K562 (cell line): ENCODE results near the gene ICAM1. TPM values are rescaled to one million over a fixed set of nuclear protein-coding genes. Genes with fewer than 3 reads are reported as not detected.

Experiments
- ATAC-seq: fragments of 200-7000 bp; cut with Tn5 transposase; 3 replicates; pipeline ENCODE4 v1.9.1; 2020; ENCODE audit warnings: moderate library complexity
- BruUV-seq: library from RNA; stranded (reverse); fragments of 400-500 nt; replicated peaks from 2 replicates; lab custom pipeline; 2021; lab: Mats Ljungman, UMichigan
- CTCF ChIA-PET: fragments of 300-600 bp; formaldehyde crosslinking; extraction: SDS; loops from one replicate; lab custom pipeline; 2021; ENCODE audit warnings: low intra/inter-chr PET ratio; lab: Yijun Ruan, JAX
- POLR2A ChIA-PET: fragments of 300-600, 350-650 bp; sonication (Branson Sonifier 250); formaldehyde crosslinking; extraction: SDS; loops from one replicate; lab custom pipeline; 2021; ENCODE audit warnings: antibody characterized with exemption, inconsistent platforms; lab: Yijun Ruan, JAX
- DNase-seq, 4 experiments: peaks; one replicate each; pipeline versions ENCODE4 v3.0.0 to v3.0.0-alpha.2; 2011 to 2018; ENCODE audit warnings: low spot score in 3 of 4, mixed read lengths in 3 of 4; ENCODE audit errors: extremely low read depth in 1 of 4
- FAIRE-seq: peaks from 2 replicates; lab custom pipeline; 2011; peaks lifted over from hg19 to GRCh38; lab: Jason Lieb, UNC
- H2AFZ ChIP-seq: 2 replicates; pipeline ENCODE4 v1.6.0; 2011; ENCODE audit warnings: low read depth, low read length, control low read depth, inconsistent platforms
- H3K27ac ChIP-seq: fragments of 200-600 bp; 3 replicates; pipeline ENCODE4 v1.8.0; 2011; ENCODE audit warnings: low read depth, mild to moderate bottlenecking, control low read depth, inconsistent platforms, low read length, moderate library complexity, mixed read lengths; ENCODE audit errors: extremely low read depth
- H3K27me3 ChIP-seq, 2 experiments: fragments of 300-600 bp in 1 of 2; 2 replicates in 1 of 2; 3 replicates in 1 of 2; pipeline versions ENCODE4 v1.6.0 to v1.8.0; 2011; ENCODE audit warnings: inconsistent platforms in 2 of 2, low read length in 2 of 2, mild to moderate bottlenecking in 1 of 2, mixed read lengths in 1 of 2, moderate library complexity in 1 of 2; ENCODE audit not compliant: control insufficient read depth in 2 of 2, insufficient read depth in 2 of 2
- H3K36me3 ChIP-seq: fragments of 300-600 bp; 3 replicates; pipeline ENCODE4 v1.8.0; 2011; ENCODE audit warnings: mild to moderate bottlenecking, low read length, inconsistent platforms; ENCODE audit not compliant: control insufficient read depth, insufficient read depth
- H3K4me1 ChIP-seq, 2 experiments: fragments of 200-600 bp in 1 of 2; replicated peaks in 1 of 2; 2 replicates in 1 of 2; 3 replicates in 1 of 2; pipeline versions ENCODE4 v1.5.1 to v1.8.0; 2011; ENCODE audit warnings: inconsistent platforms in 2 of 2, low read length in 2 of 2, mild to moderate bottlenecking in 1 of 2, mixed read lengths in 1 of 2, moderate library complexity in 1 of 2; ENCODE audit not compliant: control insufficient read depth in 2 of 2, insufficient read depth in 2 of 2
- H3K4me2 ChIP-seq: 2 replicates; pipeline ENCODE4 v1.6.1; 2011; ENCODE audit warnings: low read length, control low read depth, inconsistent platforms, mixed read lengths; ENCODE audit not compliant: insufficient read depth
- H3K4me3 ChIP-seq: fragments of 200-600 bp; sonication (generic), shearing (Covaris generic); 2 replicates; pipeline ENCODE4 v1.5.1; 2016; ENCODE audit warnings: control low read depth, inconsistent platforms
- H3K79me2 ChIP-seq: fragments of 200-600 bp; 3 replicates; pipeline ENCODE4 v1.8.0; 2011; ENCODE audit warnings: low read length, inconsistent platforms; ENCODE audit not compliant: control insufficient read depth, insufficient read depth
- H3K9ac ChIP-seq, 2 experiments: 2 replicates each; pipeline versions ENCODE4 v1.6.0 to v1.6.1; 2011; ENCODE audit warnings: low read depth in 2 of 2, low read length in 2 of 2, control low read depth in 1 of 2, inconsistent platforms in 1 of 2, mild to moderate bottlenecking in 1 of 2, mixed read lengths in 1 of 2; ENCODE audit not compliant: insufficient read depth in 1 of 2
- H3K9me1 ChIP-seq: one replicate; pipeline ENCODE4 v1.6.0; 2011; ENCODE audit warnings: inconsistent platforms, mild to moderate bottlenecking, low read length, moderate library complexity; ENCODE audit not compliant: control insufficient read depth, insufficient read depth
- H3K9me3 ChIP-seq: replicated peaks from 2 replicates; pipeline ENCODE4 v1.5.1; 2011; ENCODE audit warnings: low read depth, low read length, inconsistent platforms; ENCODE audit not compliant: control insufficient read depth, insufficient read depth
- H4K20me1 ChIP-seq: replicated peaks from 2 replicates; pipeline ENCODE4 v1.6.1; 2011; ENCODE audit warnings: low read length, inconsistent platforms, mixed read lengths; ENCODE audit not compliant: control insufficient read depth, insufficient read depth
- CXXC5 ChIP-seq: fragments of 250-450 bp; sonication (Bioruptor Pico); IDR thresholded peaks from 2 replicates; pipeline ENCODE4 v1.8.0; 2022; ENCODE audit warnings: inconsistent platforms, mild to moderate bottlenecking, moderate library complexity
- HDAC1 ChIP-seq, 2 experiments: fragments of 450-650 bp; IDR thresholded peaks; 2 replicates each; pipeline ENCODE4 v1.6.1; 2016 to 2017; ENCODE audit warnings: inconsistent platforms in 1 of 2, mild to moderate bottlenecking in 1 of 2, moderate library complexity in 1 of 2
- HDGF ChIP-seq: fragments of 450-650 bp; IDR thresholded peaks from 2 replicates; pipeline ENCODE4 v1.6.1; 2016
- PKNOX1 ChIP-seq: fragments of 450-650 bp; IDR thresholded peaks from 2 replicates; pipeline ENCODE4 v1.6.1; 2016
- RBFOX2 ChIP-seq: fragments of 200-400 bp; formaldehyde crosslinking; IDR thresholded peaks from 2 replicates; pipeline ENCODE4 v1.6.1; 2017; ENCODE audit warnings: low read depth, mild to moderate bottlenecking, low read length, moderate library complexity
- RBM22 ChIP-seq: fragments of 200-400 bp; formaldehyde crosslinking; IDR thresholded peaks from 2 replicates; pipeline ENCODE4 v1.6.1; 2018; ENCODE audit warnings: low read length, low read depth; ENCODE audit not compliant: poor library complexity, severe bottlenecking
- TFAP4 ChIP-seq: sonication (generic); formaldehyde crosslinking; IDR thresholded peaks from 2 replicates; pipeline ENCODE4 v1.8.0; 2022; ENCODE audit warnings: missing genetic modification reagents, mild to moderate bottlenecking, moderate library complexity, borderline replicate concordance
- ZFP91 ChIP-seq: sonication (generic); formaldehyde crosslinking; IDR thresholded peaks from 2 replicates; pipeline ENCODE4 v1.8.0; 2022; ENCODE audit warnings: mild to moderate bottlenecking, missing genetic modification reagents
- ZNF174 ChIP-seq: fragments of 250-450 bp; sonication (Bioruptor Pico); IDR thresholded peaks from 2 replicates; pipeline ENCODE4 v1.4.0; 2020; ENCODE audit warnings: mild to moderate bottlenecking
- ZNF431 ChIP-seq: sonication (generic); formaldehyde crosslinking; IDR thresholded peaks from 2 replicates; pipeline ENCODE4 v1.8.0; 2022; ENCODE audit warnings: mild to moderate bottlenecking, missing genetic modification reagents
- ZNF583 ChIP-seq: fragments of 250-450 bp; sonication (Bioruptor Pico); IDR thresholded peaks from 2 replicates; pipeline ENCODE4 v1.4.0; 2020
- WGBS: fragments of 100-300 bp; shearing (Covaris generic); methylation state at CpG from one replicate; pipeline ENCODE4 v1.1.6; 2016; ENCODE audit warnings: low coverage, mixed read lengths; ENCODE audit not compliant: insufficient coverage; ENCODE audit errors: missing lambda C conversion rate; 5-methylcytosine and 5-hydroxymethylcytosine counted together
- in situ Hi-C: fragments of 300-500 bp; cut with MboI; formaldehyde crosslinking; loops from 4 replicates; pipeline ENCODE4 v1.15.0; 2018; ENCODE audit warnings: inconsistent platforms, mixed read lengths
- intact Hi-C: fragments of 100-400 bp; cut with micrococcal nuclease; formaldehyde crosslinking; loops from 2 replicates; pipeline ENCODE4 v1.14.2; 2022
- polyA plus RNA-seq, 8 experiments: library from polyadenylated mRNA; depleted of rRNA in 4 of 8; stranded (reverse) in 5 of 8; unstranded in 3 of 8; fragments of >200 nt; fragmentation: Nextera tagmentation in 2 of 8; fragmentation: Illumina TruSeq in 1 of 8; extraction: Ambion mirVana in 2 of 8; extraction: Trizol in 1 of 8; gene quantifications; 2 replicates each; pipeline versions ENCODE4 v1.2.1 to v1.2.3, GENCODE V29; 2011 to 2014; ENCODE audit warnings: inconsistent platforms in 1 of 8, missing spikeins in 1 of 8
- total RNA-seq, 7 experiments: library from RNA; depleted of rRNA in 6 of 7; stranded (reverse); fragments of >200 nt in 6 of 7; fragmentation: Illumina TruSeq in 2 of 7; extraction: Trizol in 2 of 7; gene quantifications; 2 replicates each; pipeline versions ENCODE4 v1.2.1 to v1.2.3, GENCODE V29; 2011 to 2021; ENCODE audit warnings: low replicate concordance in 1 of 7
- TF ChIP-seq, protein P1 (sequence below): fragments of 450-650 bp; formaldehyde crosslinking; IDR thresholded peaks from 2 replicates; pipeline ENCODE4 v1.4.0; 2020; ENCODE audit warnings: mild to moderate bottlenecking, mixed read lengths

ICAM1 gene
- total and polyA plus RNA-seq, 9 of the 15 experiments (the other 6 are each of a cell fraction or from before 2014, with no cell fraction given): 2.3 to 24.4 (median 13.4) TPM

DNA sequence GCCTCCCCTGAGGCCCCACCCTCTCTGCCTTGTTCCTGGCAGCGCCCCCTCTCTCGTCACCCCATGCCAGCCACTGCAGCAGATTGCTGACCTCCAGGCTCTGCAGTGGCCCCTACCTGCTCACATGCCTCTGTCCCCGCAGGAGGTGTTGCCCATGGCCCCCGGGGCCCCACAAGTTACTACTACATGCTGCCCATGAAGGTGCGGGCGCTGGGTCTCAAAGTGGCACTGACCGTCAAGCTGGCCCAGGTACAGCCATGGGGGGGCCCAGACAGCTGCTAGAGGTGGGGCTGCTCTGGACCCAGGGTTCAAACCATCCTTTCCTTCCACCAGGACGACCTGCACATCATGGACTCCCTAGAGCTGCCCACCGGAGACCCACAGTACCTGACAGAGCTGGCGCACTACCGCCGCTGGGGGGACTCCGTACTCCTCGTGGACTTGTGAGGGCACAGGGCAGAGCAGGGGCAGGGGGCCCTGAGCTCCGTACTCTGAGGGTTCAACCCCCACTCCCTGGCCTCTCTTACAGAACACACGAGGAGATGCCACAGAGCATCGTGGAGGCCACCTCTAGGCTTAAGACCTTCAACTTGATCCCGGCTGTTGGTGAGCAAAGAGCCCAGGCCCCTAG lies 12.7 kb upstream of the ICAM1 start (continued):
- TF ChIP-seq, protein P1, sequence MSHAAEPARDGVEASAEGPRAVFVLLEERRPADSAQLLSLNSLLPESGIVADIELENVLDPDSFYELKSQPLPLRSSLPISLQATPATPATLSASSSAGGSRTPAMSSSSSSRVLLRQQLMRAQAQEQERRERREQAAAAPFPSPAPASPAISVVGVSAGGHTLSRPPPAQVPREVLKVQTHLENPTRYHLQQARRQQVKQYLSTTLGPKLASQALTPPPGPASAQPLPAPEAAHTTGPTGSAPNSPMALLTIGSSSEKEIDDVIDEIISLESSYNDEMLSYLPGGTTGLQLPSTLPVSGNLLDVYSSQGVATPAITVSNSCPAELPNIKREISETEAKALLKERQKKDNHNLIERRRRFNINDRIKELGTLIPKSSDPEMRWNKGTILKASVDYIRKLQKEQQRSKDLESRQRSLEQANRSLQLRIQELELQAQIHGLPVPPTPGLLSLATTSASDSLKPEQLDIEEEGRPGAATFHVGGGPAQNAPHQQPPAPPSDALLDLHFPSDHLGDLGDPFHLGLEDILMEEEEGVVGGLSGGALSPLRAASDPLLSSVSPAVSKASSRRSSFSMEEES: no peak
- no peak for TF ChIP-seq CXXC5 (CRISPR knock-in tag)
- peak; percentile 66 for TF ChIP-seq RBM22
- TF ChIP-seq ZNF174 (CRISPR knock-in tag): no peak
- peak; percentile 68 for TF ChIP-seq RBFOX2
- no peak for TF ChIP-seq ZNF431 (CRISPR knock-in tag)

DNA sequence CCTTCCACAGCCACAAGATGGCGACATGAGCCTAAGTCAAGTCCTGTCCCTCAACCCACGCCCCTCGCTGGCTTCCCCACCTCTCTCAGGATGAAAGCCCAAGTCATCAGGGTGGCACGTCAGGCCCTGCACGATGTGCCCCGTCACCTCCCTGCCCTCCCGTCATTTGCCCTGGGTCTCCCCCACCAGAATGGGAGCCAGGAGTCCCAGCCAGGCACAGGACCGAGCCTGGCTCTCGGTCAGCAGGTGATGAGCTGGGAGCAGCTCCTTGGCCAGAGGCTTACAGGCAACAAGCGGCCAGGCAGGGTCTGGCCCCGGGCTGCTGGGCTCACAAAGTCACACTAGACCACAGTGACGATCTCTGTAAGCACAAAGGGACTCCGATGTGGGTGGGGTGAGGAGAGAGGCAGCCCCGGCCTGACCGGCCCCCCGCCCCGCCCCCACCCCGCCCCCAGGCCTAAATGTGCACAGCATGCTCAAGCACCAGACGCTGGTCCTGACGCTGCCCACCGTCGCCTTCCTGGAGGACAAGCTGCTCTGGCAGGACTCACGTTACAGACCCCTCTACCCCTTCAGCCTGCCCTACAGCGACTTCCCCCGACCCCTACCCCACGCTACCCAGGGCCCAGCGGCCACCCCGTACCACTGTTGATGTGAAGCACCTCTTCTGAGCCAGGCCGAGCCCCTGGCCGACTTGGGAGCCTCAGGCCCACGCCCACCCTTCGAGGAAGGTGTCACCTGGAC lies 11.6 kb upstream of the ICAM1 start:
- POLR2A ChIA-PET: interaction anchor here (0.5 to 3.4 kb wide), 17 partner anchors 8 to 1233 kb away, joined by 3 to 23 read pairs (median 4); partner anchors contain the start of genes CDC37, DNMT1, ICAM1 and MRPL4
- CTCF ChIA-PET: interaction anchor here (0.5 to 5.5 kb wide), 2 partner anchors 131 to 134 kb away, joined by 3 to 72 read pairs; no protein-coding TSS in a partner anchor
- Histone ChIP-seq H3K27ac (no peak overlapping the region), H3K4me1 (peaks cover 5 to 34% of the 10 kb centered on the region in 2 experiments; a peak in 3 of 5 replicates), H2AFZ (no peak overlapping the region), H3K4me2 (no peak overlapping the region), H3K36me3 (peaks cover 51% of the 10 kb centered on the region), H3K9ac (peak overlapping the region in 1 of 2 experiments; percentile 23; a peak in 1 of 4 replicates), H3K79me2 (peaks cover 4% of the 10 kb centered on the region; the same call in 2 of the 3 replicates), H3K27me3 (no peaks in the 10 kb centered on the region), H4K20me1 (no peaks in the 10 kb centered on the region; the same call in 1 of the 2 replicates), H3K9me1 (no peaks in the 10 kb centered on the region), H3K4me3 (no peak overlapping the region), H3K9me3 (no peaks in the 10 kb centered on the region)
- peak; percentile 94 for FAIRE-seq
- ATAC-seq: peak; percentile 90
- peak; percentile 60 to 94 (median 67) for DNase-seq
- intact Hi-C loops (loop anchor here (2.0 kb wide), 1 partner anchor 129 kb away; no protein-coding TSS in a partner anchor), in situ Hi-C loops (no loop called here)
- BruUV-seq: no TSS peak
- 60% methylated on average over 23 of the region's 32 CpGs for WGBS
- peak; percentile 25; the same call in 1 of the 2 replicates for TF ChIP-seq TFAP4 (CRISPR knock-in tag)
- peak in 1 of 2 experiments; percentile 15; a peak in 1 of 4 replicates for TF ChIP-seq HDAC1 (IDR thresholded peaks at IDR 0.05)
- peak; percentile 65 for TF ChIP-seq PKNOX1
- TF ChIP-seq HDGF: peak; percentile 72; the same call in 1 of the 2 replicates
- no peak for TF ChIP-seq ZFP91 (CRISPR knock-in tag)
- TF ChIP-seq ZNF583 (CRISPR knock-in tag): no peak
